NCI-H2029 (cell line): ENCODE results near the gene FHAD1.
A peak's percentile ranks its signal among the peaks of the same experiment; 100 is the strongest.
"Not testable (repeated sequence)": the region's sequence is repeated elsewhere in the genome, so short reads cannot be mapped to it uniquely, and the experiment has no call there.

Source experiments
- DNase-seq: peaks from one replicate; lab custom pipeline; 2025; lab: John Stamatoyannopoulos, UW

The FHAD1 gene

GRCh38 chr1:15370781-15371520 is 123.9 kb downstream of the FHAD1 start:
- peak; percentile 39 for DNase-seq

GRCh38 chr1:15371610-15372545 is 124.9 kb downstream of the FHAD1 start:
- no peak for DNase-seq

GRCh38 chr1:15378729-15379128 is 131.7 kb downstream of the FHAD1 start:
- DNase-seq = no peak

- DNase-seq = not testable (repeated sequence)
Measured at GRCh38 chr1:15379151-15379550, 132.1 kb downstream of the FHAD1 start.

GRCh38 chr1:15380601-15381508 is 133.8 kb downstream of the FHAD1 start:
- no peak for DNase-seq

GRCh38 chr1:15381805-15382204 is 134.8 kb downstream of the FHAD1 start:
- peak; percentile 52 for DNase-seq

- DNase-seq = no peak
Measured at GRCh38 chr1:15382601-15383518, 135.8 kb downstream of the FHAD1 start.

GRCh38 chr1:15383810-15384209 is 136.8 kb downstream of the FHAD1 start:
- DNase-seq = no peak

GRCh38 chr1:15384301-15384901 is 137.4 kb downstream of the FHAD1 start:
- DNase-seq = no peak

GRCh38 chr1:15385420-15385819 is 138.4 kb downstream of the FHAD1 start:
- DNase-seq = no peak

- DNase-seq = no peak
Measured at GRCh38 chr1:15386164-15386749, 139.2 kb downstream of the FHAD1 start.

GRCh38 chr1:15388201-15388880 is 141.3 kb downstream of the FHAD1 start:
- DNase-seq = no peak

GRCh38 chr1:15389828-15390227 is 142.8 kb downstream of the FHAD1 start:
- not testable (repeated sequence) for DNase-seq

- DNase-seq = no peak
Measured at GRCh38 chr1:15390667-15391066, 143.6 kb downstream of the FHAD1 start.

- no peak for DNase-seq
Measured at GRCh38 chr1:15391366-15391765, 144.3 kb downstream of the FHAD1 start.

- no peak for DNase-seq
Measured at GRCh38 chr1:15393475-15394257, 146.6 kb downstream of the FHAD1 start.

- no peak for DNase-seq
Measured at GRCh38 chr1:15394258-15394690, 147.3 kb downstream of the FHAD1 start.

GRCh38 chr1:15397236-15397635 is 150.2 kb downstream of the FHAD1 start:
- no peak for DNase-seq

- no peak for DNase-seq
Measured at GRCh38 chr1:15399710-15400109, 152.7 kb downstream of the FHAD1 start.
